ENCODE data around the gene TCTN2. TPM values are rescaled to one million over a fixed set of nuclear protein-coding genes. Genes with fewer than 3 reads are reported as not detected.

TCTN2 gene
- total and polyA plus RNA-seq, 11 donors: 1.3 to 5.7 (median 4.5) TPM

GRCh38 chr12:123634142-123634561 is 36.8 kb upstream of the TCTN2 start:
- ATAC-seq: no peak
- TF ChIP-seq, protein P1, sequence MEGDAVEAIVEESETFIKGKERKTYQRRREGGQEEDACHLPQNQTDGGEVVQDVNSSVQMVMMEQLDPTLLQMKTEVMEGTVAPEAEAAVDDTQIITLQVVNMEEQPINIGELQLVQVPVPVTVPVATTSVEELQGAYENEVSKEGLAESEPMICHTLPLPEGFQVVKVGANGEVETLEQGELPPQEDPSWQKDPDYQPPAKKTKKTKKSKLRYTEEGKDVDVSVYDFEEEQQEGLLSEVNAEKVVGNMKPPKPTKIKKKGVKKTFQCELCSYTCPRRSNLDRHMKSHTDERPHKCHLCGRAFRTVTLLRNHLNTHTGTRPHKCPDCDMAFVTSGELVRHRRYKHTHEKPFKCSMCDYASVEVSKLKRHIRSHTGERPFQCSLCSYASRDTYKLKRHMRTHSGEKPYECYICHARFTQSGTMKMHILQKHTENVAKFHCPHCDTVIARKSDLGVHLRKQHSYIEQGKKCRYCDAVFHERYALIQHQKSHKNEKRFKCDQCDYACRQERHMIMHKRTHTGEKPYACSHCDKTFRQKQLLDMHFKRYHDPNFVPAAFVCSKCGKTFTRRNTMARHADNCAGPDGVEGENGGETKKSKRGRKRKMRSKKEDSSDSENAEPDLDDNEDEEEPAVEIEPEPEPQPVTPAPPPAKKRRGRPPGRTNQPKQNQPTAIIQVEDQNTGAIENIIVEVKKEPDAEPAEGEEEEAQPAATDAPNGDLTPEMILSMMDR (IDR thresholded peaks at IDR 0.05): no peak
- TF ChIP-seq POLR2A (IDR thresholded peaks at IDR 0.05): no peak
- intact Hi-C loops (cut with DNase I): no loop called here
- Histone ChIP-seq H3K36me3 (peaks cover 0 to 33% (median 28%) of the 10 kb centered on the region in 9 donors), H3K4me3 (peak overlapping the region; percentile 64 to 98 (median 80)), H3K9me3 (no peaks in the 10 kb centered on the region), H3K27ac (peak overlapping the region in 11 of 12 donors; percentile 62 to 87 (median 81)), H3K4me1 (peaks cover 0 to 23% (median 12%) of the 10 kb centered on the region in 12 donors), H3K27me3 (no peaks in the 10 kb centered on the region)
- WGBS, 4 donors: 11 to 22% (median 17%) methylated on average over 19 of the region's 19 CpGs
- DNase-seq: no peak

- Histone ChIP-seq H3K27me3 (no peaks in the 10 kb centered on the region), H3K9me3 (no peaks in the 10 kb centered on the region), H3K36me3 (peaks cover 0 to 95% (median 79%) of the 10 kb centered on the region in 9 donors), H3K27ac (no peak overlapping the region), H3K4me3 (no peak overlapping the region), H3K4me1 (no peaks in the 10 kb centered on the region)
- WGBS, 4 donors: 80 to 92% (median 89%) methylated on average over 7 of the region's 7 CpGs
- no peak for TF ChIP-seq POLR2A (IDR thresholded peaks at IDR 0.05)
- TF ChIP-seq, protein P1 (IDR thresholded peaks at IDR 0.05): no peak
- no peak for DNase-seq
- intact Hi-C loops (cut with DNase I): no loop called here
- ATAC-seq: no peak
Measured at GRCh38 chr12:123643911-123644310, 27.0 kb upstream of the TCTN2 start.

DNA sequence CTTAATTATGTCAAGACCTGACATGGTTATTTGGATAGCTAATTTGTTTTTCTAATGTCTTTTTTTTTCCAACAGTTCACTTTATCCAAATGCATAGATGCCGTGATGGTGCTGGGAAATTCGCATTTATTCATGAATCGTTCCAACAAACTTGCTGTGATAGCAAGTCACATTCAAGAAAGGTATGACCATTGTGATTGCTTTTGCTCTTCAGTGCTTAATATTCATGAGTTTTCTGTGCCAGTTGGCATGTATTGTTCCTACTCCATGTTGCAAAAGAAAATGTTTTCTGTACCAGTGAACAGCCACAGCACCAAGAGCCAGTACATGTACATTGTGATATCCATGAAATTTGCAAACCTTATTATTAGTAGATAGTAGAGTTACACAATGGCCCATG is 25.5 kb upstream of the TCTN2 start:
- H3K36me3 ChIP-seq: peaks cover 0 to 96% (median 81%) of the 10 kb centered on the region in 9 donors

GRCh38 chr12:123645878-123646277 is 25.0 kb upstream of the TCTN2 start:
- intact Hi-C loops (cut with DNase I): no loop called here
- ATAC-seq (no peak), DNase-seq (no peak)
- peaks cover 0 to 96% (median 81%) of the 10 kb centered on the region in 9 donors for H3K36me3 ChIP-seq
- no peaks in the 10 kb centered on the region for H3K9me3 ChIP-seq
- H3K27me3 ChIP-seq: no peaks in the 10 kb centered on the region
- no peak for TF ChIP-seq POLR2A (IDR thresholded peaks at IDR 0.05)
- TF ChIP-seq, protein P1 (IDR thresholded peaks at IDR 0.05): no peak
- no peaks in the 10 kb centered on the region for H3K4me1 ChIP-seq
- H3K4me3 ChIP-seq: no peak overlapping the region
- no peak overlapping the region for H3K27ac ChIP-seq
- 84 to 90% (median 89%) methylated on average over 5 of the region's 5 CpGs for WGBS, 4 donors

More for the DNA sequence above, 25.5 kb upstream of the TCTN2 start:
- Histone ChIP-seq H3K9me3 (no peaks in the 10 kb centered on the region), H3K4me3 (no peak overlapping the region), H3K4me1 (no peaks in the 10 kb centered on the region), H3K27me3 (no peaks in the 10 kb centered on the region), H3K27ac (no peak overlapping the region)
- WGBS, 4 donors: 94 to 98% (median 95%) methylated on average over 3 of the region's 3 CpGs
- ATAC-seq (no peak), DNase-seq (no peak)
- intact Hi-C loops (cut with DNase I): no loop called here
- TF ChIP-seq POLR2A (IDR thresholded peaks at IDR 0.05): no peak
- TF ChIP-seq, protein P1 (IDR thresholded peaks at IDR 0.05): no peak

Measured in heart left ventricle (tissue), 16 donors.